K562 (cell line): ENCODE data around the gene BID. TPM values are rescaled to one million over a fixed set of nuclear protein-coding genes. Genes with fewer than 3 reads are reported as not detected.

Experiments
- ATAC-seq: fragments of 200-7000 bp; cut with Tn5 transposase; 3 replicates; pipeline ENCODE4 v1.9.1; 2020; ENCODE audit warnings: moderate library complexity
- BruUV-seq: library from RNA; stranded (reverse); fragments of 400-500 nt; replicated peaks from 2 replicates; lab custom pipeline; 2021; lab: Mats Ljungman, UMichigan
- CTCF ChIA-PET: fragments of 300-600 bp; formaldehyde crosslinking; extraction: SDS; loops from one replicate; lab custom pipeline; 2021; ENCODE audit warnings: low intra/inter-chr PET ratio; lab: Yijun Ruan, JAX
- POLR2A ChIA-PET: fragments of 300-600, 350-650 bp; sonication (Branson Sonifier 250); formaldehyde crosslinking; extraction: SDS; loops from one replicate; lab custom pipeline; 2021; ENCODE audit warnings: antibody characterized with exemption, inconsistent platforms; lab: Yijun Ruan, JAX
- DNase-seq, 4 experiments: peaks; one replicate each; pipeline versions ENCODE4 v3.0.0 to v3.0.0-alpha.2; 2011 to 2018; ENCODE audit warnings: low spot score in 3 of 4, mixed read lengths in 3 of 4; ENCODE audit errors: extremely low read depth in 1 of 4
- FAIRE-seq: peaks from 2 replicates; lab custom pipeline; 2011; peaks lifted over from hg19 to GRCh38; lab: Jason Lieb, UNC
- H2AFZ ChIP-seq: 2 replicates; pipeline ENCODE4 v1.6.0; 2011; ENCODE audit warnings: low read depth, low read length, control low read depth, inconsistent platforms
- H3K27ac ChIP-seq: fragments of 200-600 bp; 3 replicates; pipeline ENCODE4 v1.8.0; 2011; ENCODE audit warnings: low read depth, mild to moderate bottlenecking, control low read depth, inconsistent platforms, low read length, moderate library complexity, mixed read lengths; ENCODE audit errors: extremely low read depth
- H3K27me3 ChIP-seq, 2 experiments: fragments of 300-600 bp in 1 of 2; 2 replicates in 1 of 2; 3 replicates in 1 of 2; pipeline versions ENCODE4 v1.6.0 to v1.8.0; 2011; ENCODE audit warnings: inconsistent platforms in 2 of 2, low read length in 2 of 2, mild to moderate bottlenecking in 1 of 2, mixed read lengths in 1 of 2, moderate library complexity in 1 of 2; ENCODE audit not compliant: control insufficient read depth in 2 of 2, insufficient read depth in 2 of 2
- H3K36me3 ChIP-seq: fragments of 300-600 bp; 3 replicates; pipeline ENCODE4 v1.8.0; 2011; ENCODE audit warnings: mild to moderate bottlenecking, low read length, inconsistent platforms; ENCODE audit not compliant: control insufficient read depth, insufficient read depth
- H3K4me1 ChIP-seq, 2 experiments: fragments of 200-600 bp in 1 of 2; replicated peaks in 1 of 2; 2 replicates in 1 of 2; 3 replicates in 1 of 2; pipeline versions ENCODE4 v1.5.1 to v1.8.0; 2011; ENCODE audit warnings: inconsistent platforms in 2 of 2, low read length in 2 of 2, mild to moderate bottlenecking in 1 of 2, mixed read lengths in 1 of 2, moderate library complexity in 1 of 2; ENCODE audit not compliant: control insufficient read depth in 2 of 2, insufficient read depth in 2 of 2
- H3K4me2 ChIP-seq: 2 replicates; pipeline ENCODE4 v1.6.1; 2011; ENCODE audit warnings: low read length, control low read depth, inconsistent platforms, mixed read lengths; ENCODE audit not compliant: insufficient read depth
- H3K4me3 ChIP-seq: fragments of 200-600 bp; sonication (generic), shearing (Covaris generic); 2 replicates; pipeline ENCODE4 v1.5.1; 2016; ENCODE audit warnings: control low read depth, inconsistent platforms
- H3K79me2 ChIP-seq: fragments of 200-600 bp; 3 replicates; pipeline ENCODE4 v1.8.0; 2011; ENCODE audit warnings: low read length, inconsistent platforms; ENCODE audit not compliant: control insufficient read depth, insufficient read depth
- H3K9ac ChIP-seq, 2 experiments: 2 replicates each; pipeline versions ENCODE4 v1.6.0 to v1.6.1; 2011; ENCODE audit warnings: low read depth in 2 of 2, low read length in 2 of 2, control low read depth in 1 of 2, inconsistent platforms in 1 of 2, mild to moderate bottlenecking in 1 of 2, mixed read lengths in 1 of 2; ENCODE audit not compliant: insufficient read depth in 1 of 2
- H3K9me1 ChIP-seq: one replicate; pipeline ENCODE4 v1.6.0; 2011; ENCODE audit warnings: inconsistent platforms, mild to moderate bottlenecking, low read length, moderate library complexity; ENCODE audit not compliant: control insufficient read depth, insufficient read depth
- H3K9me3 ChIP-seq: replicated peaks from 2 replicates; pipeline ENCODE4 v1.5.1; 2011; ENCODE audit warnings: low read depth, low read length, inconsistent platforms; ENCODE audit not compliant: control insufficient read depth, insufficient read depth
- H4K20me1 ChIP-seq: replicated peaks from 2 replicates; pipeline ENCODE4 v1.6.1; 2011; ENCODE audit warnings: low read length, inconsistent platforms, mixed read lengths; ENCODE audit not compliant: control insufficient read depth, insufficient read depth
- BCL6 ChIP-seq: fragments of 250-450 bp; sonication (Bioruptor Pico); IDR thresholded peaks from 2 replicates; pipeline ENCODE4 v1.4.0; 2020
- BHLHE40 ChIP-seq: IDR thresholded peaks from 2 replicates; pipeline ENCODE4 v1.6.1; 2011; ENCODE audit warnings: low read length, improper control_type of control experiment
- CBX8 ChIP-seq: fragments of 200-600 bp; sonication (generic); IDR thresholded peaks from 2 replicates; pipeline ENCODE4 v1.6.1; 2012; ENCODE audit warnings: borderline replicate concordance, mixed run types, low read depth, mild to moderate bottlenecking, moderate library complexity, mixed read lengths, low read length, control low read depth, inconsistent platforms; ENCODE audit not compliant: poor library complexity, severe bottlenecking; ENCODE audit errors: extremely low read depth
- GTF2E2 ChIP-seq: fragments of 200-800 bp; sonication (Bioruptor generic); IDR thresholded peaks from 2 replicates; pipeline ENCODE4 v1.6.1; 2016; ENCODE audit warnings: missing genetic modification characterization, missing compliant biosample characterization
- HCFC1 ChIP-seq: IDR thresholded peaks from 2 replicates; pipeline ENCODE4 v1.6.1; 2012; ENCODE audit warnings: low read depth, low read length, improper control_type of control experiment
- LCOR ChIP-seq: sonication (generic); formaldehyde crosslinking; IDR thresholded peaks from 2 replicates; pipeline ENCODE4 v1.8.0; 2022; ENCODE audit warnings: mild to moderate bottlenecking, missing genetic modification reagents
- MCM3 ChIP-seq: fragments of 450-650 bp; IDR thresholded peaks from 2 replicates; pipeline ENCODE4 v1.6.1; 2016
- MCM7 ChIP-seq, 2 experiments: fragments of 450-650 bp; IDR thresholded peaks; 2 replicates each; pipeline ENCODE4 v1.6.1; 2016 to 2018
- NONO ChIP-seq, 2 experiments: fragments of 200-400 bp in 1 of 2; fragments of 450-650 bp in 1 of 2; formaldehyde crosslinking in 1 of 2; IDR thresholded peaks; 2 replicates each; pipeline ENCODE4 v1.6.1; 2017; ENCODE audit warnings: low read depth in 2 of 2, mild to moderate bottlenecking in 2 of 2, moderate library complexity in 2 of 2, low read length in 1 of 2
- RNF2 ChIP-seq: sonication (generic); IDR thresholded peaks from 2 replicates; pipeline ENCODE4 v1.6.1; 2016
- SMAD4 ChIP-seq: fragments of 250-450 bp; sonication (Bioruptor Pico); conservative IDR thresholded peaks from 2 replicates; pipeline ENCODE4 v1.8.0; 2021; ENCODE audit warnings: inconsistent platforms, mild to moderate bottlenecking, moderate library complexity
- SMARCC2 ChIP-seq: fragments of 450-650 bp; IDR thresholded peaks from 2 replicates; pipeline ENCODE4 v1.6.1; 2017; ENCODE audit warnings: antibody characterized with exemption, moderate library complexity, mild to moderate bottlenecking, low read depth
- TCF7 ChIP-seq: sonication (generic); IDR thresholded peaks from 2 replicates; pipeline ENCODE4 v1.6.1; 2016; ENCODE audit warnings: antibody characterized with exemption, borderline replicate concordance
- TSC22D4 ChIP-seq: fragments of 450-650 bp; IDR thresholded peaks from 2 replicates; pipeline ENCODE4 v1.6.1; 2016; ENCODE audit warnings: missing genetic modification characterization, missing biosample characterization, control low read depth
- ZBTB49 ChIP-seq: sonication (generic); formaldehyde crosslinking; IDR thresholded peaks from 2 replicates; pipeline ENCODE4 v1.8.0; 2022; ENCODE audit warnings: missing genetic modification reagents, mild to moderate bottlenecking, borderline replicate concordance
- ZKSCAN1 ChIP-seq: fragments of 150-350 bp; IDR thresholded peaks from 2 replicates; pipeline ENCODE4 v1.6.1; 2016; ENCODE audit warnings: low read depth, low read length
- ZKSCAN3 ChIP-seq: fragments of 250-450 bp; sonication (Bioruptor Pico); IDR thresholded peaks from 2 replicates; pipeline ENCODE4 v1.4.0; 2020
- WGBS: fragments of 100-300 bp; shearing (Covaris generic); methylation state at CpG from one replicate; pipeline ENCODE4 v1.1.6; 2016; ENCODE audit warnings: low coverage, mixed read lengths; ENCODE audit not compliant: insufficient coverage; ENCODE audit errors: missing lambda C conversion rate; 5-methylcytosine and 5-hydroxymethylcytosine counted together
- in situ Hi-C: fragments of 300-500 bp; cut with MboI; formaldehyde crosslinking; loops from 4 replicates; pipeline ENCODE4 v1.15.0; 2018; ENCODE audit warnings: inconsistent platforms, mixed read lengths
- intact Hi-C: fragments of 100-400 bp; cut with micrococcal nuclease; formaldehyde crosslinking; loops from 2 replicates; pipeline ENCODE4 v1.14.2; 2022
- polyA plus RNA-seq, 8 experiments: library from polyadenylated mRNA; depleted of rRNA in 4 of 8; stranded (reverse) in 5 of 8; unstranded in 3 of 8; fragments of >200 nt; fragmentation: Nextera tagmentation in 2 of 8; fragmentation: Illumina TruSeq in 1 of 8; extraction: Ambion mirVana in 2 of 8; extraction: Trizol in 1 of 8; gene quantifications; 2 replicates each; pipeline versions ENCODE4 v1.2.1 to v1.2.3, GENCODE V29; 2011 to 2014; ENCODE audit warnings: inconsistent platforms in 1 of 8, missing spikeins in 1 of 8
- total RNA-seq, 7 experiments: library from RNA; depleted of rRNA in 6 of 7; stranded (reverse); fragments of >200 nt in 6 of 7; fragmentation: Illumina TruSeq in 2 of 7; extraction: Trizol in 2 of 7; gene quantifications; 2 replicates each; pipeline versions ENCODE4 v1.2.1 to v1.2.3, GENCODE V29; 2011 to 2021; ENCODE audit warnings: low replicate concordance in 1 of 7
- TF ChIP-seq, protein P1 (sequence below): sonication (generic); formaldehyde crosslinking; IDR thresholded peaks from 2 replicates; pipeline ENCODE4 v1.8.1; 2023; ENCODE audit warnings: missing genetic modification reagents, mild to moderate bottlenecking, borderline replicate concordance

The BID gene
- total and polyA plus RNA-seq, 9 of the 15 experiments (the other 6 are each of a cell fraction or from before 2014, with no cell fraction given) = 5.2 to 209 (median 63.7) TPM

DNA sequence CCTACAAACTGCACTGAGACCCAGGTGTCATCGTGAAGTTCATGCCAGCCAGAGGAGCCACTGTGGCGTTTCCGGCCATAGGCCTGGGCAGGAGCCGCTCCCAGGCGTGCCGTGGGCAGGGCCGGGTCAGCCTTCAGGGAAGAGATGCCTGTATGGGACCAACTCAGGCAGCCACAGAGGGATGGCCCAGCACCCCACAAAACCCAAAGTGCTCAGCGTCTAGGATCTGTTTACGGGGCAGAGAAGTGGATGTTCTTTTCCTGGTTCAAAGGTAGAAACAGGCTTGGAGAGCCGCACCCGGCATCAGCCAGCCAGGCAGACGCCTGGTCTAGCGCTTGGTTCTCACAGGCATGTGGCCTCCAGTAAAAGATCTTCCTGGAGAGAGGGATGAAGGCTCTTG lies 8.4 kb upstream of the BID start:
- intact Hi-C loops (no loop called here), in situ Hi-C loops (no loop called here)
- no peak for ATAC-seq
- DNase-seq = no peak
- Histone ChIP-seq H3K9ac (no peak overlapping the region), H4K20me1 (peaks cover 3% of the 10 kb centered on the region; the same call in 1 of the 2 replicates), H3K36me3 (no peaks in the 10 kb centered on the region), H3K9me3 (no peaks in the 10 kb centered on the region), H3K4me1 (peaks cover 34 to 74% of the 10 kb centered on the region in 2 experiments; a peak in 4 of 5 replicates), H3K4me2 (no peak overlapping the region), H2AFZ (no peak overlapping the region), H3K27ac (no peak overlapping the region), H3K9me1 (peaks cover 3% of the 10 kb centered on the region), H3K4me3 (no peak overlapping the region), H3K27me3 (no peaks in the 10 kb centered on the region; a peak in 1 of 5 replicates), H3K79me2 (no peaks in the 10 kb centered on the region)
- no TSS peak for BruUV-seq
- WGBS = 65% methylated on average over 13 of the region's 13 CpGs
- ChIA-PET CTCF (no interaction called here), POLR2A (interaction anchor here (0.6 to 6.0 kb wide), 4 partner anchors 10 to 1640 kb away, joined by 3 to 54 read pairs (median 6); partner anchors contain the start of gene BID)
- no peak for FAIRE-seq
- TF ChIP-seq ZBTB49 = no peak
- TF ChIP-seq, protein P1, sequence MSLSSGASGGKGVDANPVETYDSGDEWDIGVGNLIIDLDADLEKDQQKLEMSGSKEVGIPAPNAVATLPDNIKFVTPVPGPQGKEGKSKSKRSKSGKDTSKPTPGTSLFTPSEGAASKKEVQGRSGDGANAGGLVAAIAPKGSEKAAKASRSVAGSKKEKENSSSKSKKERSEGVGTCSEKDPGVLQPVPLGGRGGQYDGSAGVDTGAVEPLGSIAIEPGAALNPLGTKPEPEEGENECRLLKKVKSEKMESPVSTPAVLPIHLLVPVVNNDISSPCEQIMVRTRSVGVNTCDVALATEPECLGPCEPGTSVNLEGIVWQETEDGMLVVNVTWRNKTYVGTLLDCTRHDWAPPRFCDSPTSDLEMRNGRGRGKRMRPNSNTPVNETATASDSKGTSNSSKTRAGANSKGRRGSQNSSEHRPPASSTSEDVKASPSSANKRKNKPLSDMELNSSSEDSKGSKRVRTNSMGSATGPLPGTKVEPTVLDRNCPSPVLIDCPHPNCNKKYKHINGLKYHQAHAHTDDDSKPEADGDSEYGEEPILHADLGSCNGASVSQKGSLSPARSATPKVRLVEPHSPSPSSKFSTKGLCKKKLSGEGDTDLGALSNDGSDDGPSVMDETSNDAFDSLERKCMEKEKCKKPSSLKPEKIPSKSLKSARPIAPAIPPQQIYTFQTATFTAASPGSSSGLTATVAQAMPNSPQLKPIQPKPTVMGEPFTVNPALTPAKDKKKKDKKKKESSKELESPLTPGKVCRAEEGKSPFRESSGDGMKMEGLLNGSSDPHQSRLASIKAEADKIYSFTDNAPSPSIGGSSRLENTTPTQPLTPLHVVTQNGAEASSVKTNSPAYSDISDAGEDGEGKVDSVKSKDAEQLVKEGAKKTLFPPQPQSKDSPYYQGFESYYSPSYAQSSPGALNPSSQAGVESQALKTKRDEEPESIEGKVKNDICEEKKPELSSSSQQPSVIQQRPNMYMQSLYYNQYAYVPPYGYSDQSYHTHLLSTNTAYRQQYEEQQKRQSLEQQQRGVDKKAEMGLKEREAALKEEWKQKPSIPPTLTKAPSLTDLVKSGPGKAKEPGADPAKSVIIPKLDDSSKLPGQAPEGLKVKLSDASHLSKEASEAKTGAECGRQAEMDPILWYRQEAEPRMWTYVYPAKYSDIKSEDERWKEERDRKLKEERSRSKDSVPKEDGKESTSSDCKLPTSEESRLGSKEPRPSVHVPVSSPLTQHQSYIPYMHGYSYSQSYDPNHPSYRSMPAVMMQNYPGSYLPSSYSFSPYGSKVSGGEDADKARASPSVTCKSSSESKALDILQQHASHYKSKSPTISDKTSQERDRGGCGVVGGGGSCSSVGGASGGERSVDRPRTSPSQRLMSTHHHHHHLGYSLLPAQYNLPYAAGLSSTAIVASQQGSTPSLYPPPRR = no peak
- no peak for TF ChIP-seq LCOR
- no peak for TF ChIP-seq SMARCC2
- no peak for TF ChIP-seq BCL6 (CRISPR knock-in tag)
- no peak for TF ChIP-seq MCM7 (IDR thresholded peaks at IDR 0.05)
- TF ChIP-seq TSC22D4 (tag) = no peak
- no peak for TF ChIP-seq MCM3
- TF ChIP-seq HCFC1 = no peak
- no peak for TF ChIP-seq CBX8
- TF ChIP-seq GTF2E2 (tag) = no peak
- TF ChIP-seq TCF7 = no peak
- TF ChIP-seq ZKSCAN3 (CRISPR knock-in tag) = no peak
- no peak for TF ChIP-seq NONO (IDR thresholded peaks at IDR 0.05; ENCODE audit: low read depth in 2 of 2, low read length in 1 of 2)
- TF ChIP-seq ZKSCAN1 = no peak
- no peak for TF ChIP-seq RNF2
- no peak for TF ChIP-seq BHLHE40
- no peak for TF ChIP-seq SMAD4 (CRISPR knock-in tag)
